HepG2 (cell line): Measurements from ENCODE around the gene MICAL3. TPM values are rescaled to one million over a fixed set of nuclear protein-coding genes. Genes with fewer than 3 reads are reported as not detected.

ENCODE experiments used
- MEIS1 ChIP-seq: sonication (generic); formaldehyde crosslinking; IDR thresholded peaks from 2 replicates; pipeline ENCODE4 v1.9.0; 2021; ENCODE audit warnings: mild to moderate bottlenecking, missing genetic modification reagents, moderate library complexity, borderline replicate concordance
- YEATS4 ChIP-seq: sonication (generic); formaldehyde crosslinking; IDR thresholded peaks from 2 replicates; pipeline ENCODE4 v1.4.0; 2020; ENCODE audit warnings: missing genetic modification reagents, borderline replicate concordance
- ZNF790 ChIP-seq: sonication (generic); formaldehyde crosslinking; IDR thresholded peaks from 2 replicates; pipeline ENCODE4 v1.8.0; 2022; ENCODE audit warnings: missing genetic modification reagents, mild to moderate bottlenecking, borderline replicate concordance
- polyA plus RNA-seq, 8 experiments: library from polyadenylated mRNA; depleted of rRNA in 3 of 8; stranded (reverse) in 7 of 8; unstranded in 1 of 8; fragments of >200 nt; fragmentation: Illumina TruSeq in 4 of 8; extraction: Trizol in 4 of 8; gene quantifications; 2 replicates each; pipeline versions ENCODE4 v1.2.1 to v1.2.3, GENCODE V29; 2011 to 2016; ENCODE audit warnings: low read depth in 4 of 8, missing spikeins in 1 of 8, mixed read lengths in 1 of 8; ENCODE audit not compliant: insufficient read depth in 1 of 8
- total RNA-seq, 5 experiments: library from RNA; depleted of rRNA; stranded (reverse); fragments of >200 nt; fragmentation: Illumina TruSeq; extraction: Trizol; gene quantifications; 2 replicates each; pipeline ENCODE4 v1.2.3, GENCODE V29; 2016; ENCODE audit warnings: low read depth in 1 of 5
- TF ChIP-seq, protein P1 (sequence below), 2 experiments: fragments of 450-650 bp in 1 of 2; sonication (generic) in 1 of 2; formaldehyde crosslinking in 1 of 2; IDR thresholded peaks; 2 replicates each; pipeline versions ENCODE4 v1.6.1 to v1.8.0; 2016 to 2022; ENCODE audit warnings: antibody characterized with exemption in 1 of 2, mild to moderate bottlenecking in 1 of 2, missing genetic modification reagents in 1 of 2
- TF ChIP-seq, protein P2 (sequence below): sonication (generic); formaldehyde crosslinking; IDR thresholded peaks from 2 replicates; pipeline ENCODE4 v1.4.0; 2020; ENCODE audit warnings: mild to moderate bottlenecking, missing genetic modification reagents
- TF ChIP-seq, protein P3 (sequence below): sonication (generic); formaldehyde crosslinking; IDR thresholded peaks from 2 replicates; pipeline ENCODE4 v1.4.0; 2020; ENCODE audit warnings: missing genetic modification reagents
- TF ChIP-seq, protein P4 (sequence below): sonication (generic); formaldehyde crosslinking; IDR thresholded peaks from 2 replicates; pipeline ENCODE4 v1.4.0; 2020; ENCODE audit warnings: missing genetic modification reagents, borderline replicate concordance
- TF ChIP-seq, protein P5 (sequence below): sonication (generic); formaldehyde crosslinking; conservative IDR thresholded peaks from 2 replicates; pipeline ENCODE4 v1.4.0; 2020; ENCODE audit warnings: mild to moderate bottlenecking, missing genetic modification reagents, moderate library complexity

MICAL3 gene
- total and polyA plus RNA-seq, 2 of the 13 experiments (the other 11 are each of a cell fraction or from before 2014, with no cell fraction given) = 5.3 to 12.5 TPM

DNA sequence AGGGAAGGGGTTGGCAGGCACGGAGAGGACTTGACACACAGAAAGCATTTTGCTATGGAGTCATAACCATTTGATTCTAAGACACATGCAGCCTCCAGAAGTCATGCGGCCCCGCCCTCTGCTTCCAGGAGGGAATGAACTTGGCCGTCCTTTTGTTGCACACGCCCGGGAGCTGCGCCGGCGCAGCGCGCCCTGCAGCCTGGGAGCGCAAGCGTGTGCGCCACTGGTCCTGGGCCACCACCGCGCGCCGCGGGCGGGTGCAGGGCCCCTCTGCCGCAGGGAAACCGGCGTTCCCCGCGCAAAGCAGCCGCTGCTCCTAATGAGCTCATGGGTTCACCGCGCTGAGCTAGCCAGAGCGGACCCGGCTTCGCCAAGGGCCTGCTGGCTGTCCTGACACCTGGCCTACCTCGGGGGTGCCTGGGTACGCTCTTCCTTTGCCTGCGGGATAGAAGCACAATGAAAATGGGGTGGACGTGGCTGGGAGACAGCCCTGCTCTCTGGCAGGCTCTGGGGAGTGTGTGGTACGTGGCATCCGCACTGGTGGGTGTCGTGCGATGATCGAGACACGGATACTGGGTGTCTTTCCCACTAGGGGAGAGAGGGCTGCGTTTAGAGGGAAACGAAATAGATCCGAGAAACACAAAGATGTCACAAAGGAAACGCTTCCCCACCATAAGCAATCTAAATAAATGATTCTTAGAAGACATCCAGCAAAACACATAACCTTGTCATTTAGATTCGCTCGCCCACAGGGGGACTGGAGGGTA lies 669 bp downstream of the MICAL3 start (continued):
- TF ChIP-seq, protein P1, sequence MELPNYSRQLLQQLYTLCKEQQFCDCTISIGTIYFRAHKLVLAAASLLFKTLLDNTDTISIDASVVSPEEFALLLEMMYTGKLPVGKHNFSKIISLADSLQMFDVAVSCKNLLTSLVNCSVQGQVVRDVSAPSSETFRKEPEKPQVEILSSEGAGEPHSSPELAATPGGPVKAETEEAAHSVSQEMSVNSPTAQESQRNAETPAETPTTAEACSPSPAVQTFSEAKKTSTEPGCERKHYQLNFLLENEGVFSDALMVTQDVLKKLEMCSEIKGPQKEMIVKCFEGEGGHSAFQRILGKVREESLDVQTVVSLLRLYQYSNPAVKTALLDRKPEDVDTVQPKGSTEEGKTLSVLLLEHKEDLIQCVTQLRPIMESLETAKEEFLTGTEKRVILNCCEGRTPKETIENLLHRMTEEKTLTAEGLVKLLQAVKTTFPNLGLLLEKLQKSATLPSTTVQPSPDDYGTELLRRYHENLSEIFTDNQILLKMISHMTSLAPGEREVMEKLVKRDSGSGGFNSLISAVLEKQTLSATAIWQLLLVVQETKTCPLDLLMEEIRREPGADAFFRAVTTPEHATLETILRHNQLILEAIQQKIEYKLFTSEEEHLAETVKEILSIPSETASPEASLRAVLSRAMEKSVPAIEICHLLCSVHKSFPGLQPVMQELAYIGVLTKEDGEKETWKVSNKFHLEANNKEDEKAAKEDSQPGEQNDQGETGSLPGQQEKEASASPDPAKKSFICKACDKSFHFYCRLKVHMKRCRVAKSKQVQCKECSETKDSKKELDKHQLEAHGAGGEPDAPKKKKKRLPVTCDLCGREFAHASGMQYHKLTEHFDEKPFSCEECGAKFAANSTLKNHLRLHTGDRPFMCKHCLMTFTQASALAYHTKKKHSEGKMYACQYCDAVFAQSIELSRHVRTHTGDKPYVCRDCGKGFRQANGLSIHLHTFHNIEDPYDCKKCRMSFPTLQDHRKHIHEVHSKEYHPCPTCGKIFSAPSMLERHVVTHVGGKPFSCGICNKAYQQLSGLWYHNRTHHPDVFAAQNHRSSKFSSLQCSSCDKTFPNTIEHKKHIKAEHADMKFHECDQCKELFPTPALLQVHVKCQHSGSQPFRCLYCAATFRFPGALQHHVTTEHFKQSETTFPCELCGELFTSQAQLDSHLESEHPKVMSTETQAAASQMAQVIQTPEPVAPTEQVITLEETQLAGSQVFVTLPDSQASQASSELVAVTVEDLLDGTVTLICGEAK (IDR thresholded peaks at IDR 0.05) = no peak
- TF ChIP-seq, protein P1 (CRISPR knock-in tag; IDR thresholded peaks at IDR 0.05) = no peak
- TF ChIP-seq YEATS4 (CRISPR knock-in tag) = 0 out of 2 replicates have a peak, but pooled peaks have one; percentile 22
- TF ChIP-seq, protein P2, sequence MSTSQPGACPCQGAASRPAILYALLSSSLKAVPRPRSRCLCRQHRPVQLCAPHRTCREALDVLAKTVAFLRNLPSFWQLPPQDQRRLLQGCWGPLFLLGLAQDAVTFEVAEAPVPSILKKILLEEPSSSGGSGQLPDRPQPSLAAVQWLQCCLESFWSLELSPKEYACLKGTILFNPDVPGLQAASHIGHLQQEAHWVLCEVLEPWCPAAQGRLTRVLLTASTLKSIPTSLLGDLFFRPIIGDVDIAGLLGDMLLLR (CRISPR knock-in tag) = peak; percentile 55; the same call in 1 of the 2 replicates
- TF ChIP-seq ZNF790 (CRISPR knock-in tag) = 0 out of 2 replicates have a peak, but pooled peaks have one; percentile 28
- TF ChIP-seq, protein P3, sequence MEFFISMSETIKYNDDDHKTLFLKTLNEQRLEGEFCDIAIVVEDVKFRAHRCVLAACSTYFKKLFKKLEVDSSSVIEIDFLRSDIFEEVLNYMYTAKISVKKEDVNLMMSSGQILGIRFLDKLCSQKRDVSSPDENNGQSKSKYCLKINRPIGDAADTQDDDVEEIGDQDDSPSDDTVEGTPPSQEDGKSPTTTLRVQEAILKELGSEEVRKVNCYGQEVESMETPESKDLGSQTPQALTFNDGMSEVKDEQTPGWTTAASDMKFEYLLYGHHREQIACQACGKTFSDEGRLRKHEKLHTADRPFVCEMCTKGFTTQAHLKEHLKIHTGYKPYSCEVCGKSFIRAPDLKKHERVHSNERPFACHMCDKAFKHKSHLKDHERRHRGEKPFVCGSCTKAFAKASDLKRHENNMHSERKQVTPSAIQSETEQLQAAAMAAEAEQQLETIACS (CRISPR knock-in tag) = peak; percentile 39; the same call in 1 of the 2 replicates
- TF ChIP-seq, protein P4, sequence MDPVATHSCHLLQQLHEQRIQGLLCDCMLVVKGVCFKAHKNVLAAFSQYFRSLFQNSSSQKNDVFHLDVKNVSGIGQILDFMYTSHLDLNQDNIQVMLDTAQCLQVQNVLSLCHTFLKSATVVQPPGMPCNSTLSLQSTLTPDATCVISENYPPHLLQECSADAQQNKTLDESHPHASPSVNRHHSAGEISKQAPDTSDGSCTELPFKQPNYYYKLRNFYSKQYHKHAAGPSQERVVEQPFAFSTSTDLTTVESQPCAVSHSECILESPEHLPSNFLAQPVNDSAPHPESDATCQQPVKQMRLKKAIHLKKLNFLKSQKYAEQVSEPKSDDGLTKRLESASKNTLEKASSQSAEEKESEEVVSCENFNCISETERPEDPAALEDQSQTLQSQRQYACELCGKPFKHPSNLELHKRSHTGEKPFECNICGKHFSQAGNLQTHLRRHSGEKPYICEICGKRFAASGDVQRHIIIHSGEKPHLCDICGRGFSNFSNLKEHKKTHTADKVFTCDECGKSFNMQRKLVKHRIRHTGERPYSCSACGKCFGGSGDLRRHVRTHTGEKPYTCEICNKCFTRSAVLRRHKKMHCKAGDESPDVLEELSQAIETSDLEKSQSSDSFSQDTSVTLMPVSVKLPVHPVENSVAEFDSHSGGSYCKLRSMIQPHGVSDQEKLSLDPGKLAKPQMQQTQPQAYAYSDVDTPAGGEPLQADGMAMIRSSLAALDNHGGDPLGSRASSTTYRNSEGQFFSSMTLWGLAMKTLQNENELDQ (CRISPR knock-in tag) = no peak
- no peak for TF ChIP-seq MEIS1 (CRISPR knock-in tag)
- TF ChIP-seq, protein P5, sequence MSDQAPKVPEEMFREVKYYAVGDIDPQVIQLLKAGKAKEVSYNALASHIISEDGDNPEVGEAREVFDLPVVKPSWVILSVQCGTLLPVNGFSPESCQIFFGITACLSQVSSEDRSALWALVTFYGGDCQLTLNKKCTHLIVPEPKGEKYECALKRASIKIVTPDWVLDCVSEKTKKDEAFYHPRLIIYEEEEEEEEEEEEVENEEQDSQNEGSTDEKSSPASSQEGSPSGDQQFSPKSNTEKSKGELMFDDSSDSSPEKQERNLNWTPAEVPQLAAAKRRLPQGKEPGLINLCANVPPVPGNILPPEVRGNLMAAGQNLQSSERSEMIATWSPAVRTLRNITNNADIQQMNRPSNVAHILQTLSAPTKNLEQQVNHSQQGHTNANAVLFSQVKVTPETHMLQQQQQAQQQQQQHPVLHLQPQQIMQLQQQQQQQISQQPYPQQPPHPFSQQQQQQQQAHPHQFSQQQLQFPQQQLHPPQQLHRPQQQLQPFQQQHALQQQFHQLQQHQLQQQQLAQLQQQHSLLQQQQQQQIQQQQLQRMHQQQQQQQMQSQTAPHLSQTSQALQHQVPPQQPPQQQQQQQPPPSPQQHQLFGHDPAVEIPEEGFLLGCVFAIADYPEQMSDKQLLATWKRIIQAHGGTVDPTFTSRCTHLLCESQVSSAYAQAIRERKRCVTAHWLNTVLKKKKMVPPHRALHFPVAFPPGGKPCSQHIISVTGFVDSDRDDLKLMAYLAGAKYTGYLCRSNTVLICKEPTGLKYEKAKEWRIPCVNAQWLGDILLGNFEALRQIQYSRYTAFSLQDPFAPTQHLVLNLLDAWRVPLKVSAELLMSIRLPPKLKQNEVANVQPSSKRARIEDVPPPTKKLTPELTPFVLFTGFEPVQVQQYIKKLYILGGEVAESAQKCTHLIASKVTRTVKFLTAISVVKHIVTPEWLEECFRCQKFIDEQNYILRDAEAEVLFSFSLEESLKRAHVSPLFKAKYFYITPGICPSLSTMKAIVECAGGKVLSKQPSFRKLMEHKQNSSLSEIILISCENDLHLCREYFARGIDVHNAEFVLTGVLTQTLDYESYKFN (CRISPR knock-in tag) = no peak
